ENCODE measurements around the gene CTIF.

DNA sequence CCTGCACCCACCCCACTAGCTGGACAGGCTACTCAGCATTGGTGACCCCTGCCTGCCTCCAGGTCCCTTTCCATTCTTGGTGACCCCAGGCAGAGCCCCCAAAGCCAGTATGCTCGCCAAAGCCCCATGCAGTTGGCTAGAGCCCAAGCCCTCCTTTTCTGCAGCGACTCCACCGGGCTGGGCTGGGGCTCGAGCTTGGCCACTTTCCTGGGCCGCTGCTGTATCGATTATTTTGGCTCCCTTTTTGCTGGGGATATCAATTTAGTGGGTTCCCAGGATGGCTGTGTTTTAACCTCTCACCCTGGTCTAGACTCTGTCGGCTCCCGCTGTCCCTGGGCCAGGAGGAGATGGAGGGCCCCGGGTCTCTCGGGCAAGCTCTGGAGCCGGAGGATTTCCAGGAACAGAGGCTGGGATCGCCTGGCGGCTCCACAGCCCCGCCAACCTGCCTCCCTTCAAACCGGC, 335.9 kb downstream of the CTIF start:
- TF ChIP-seq CTCF (IDR thresholded peaks at IDR 0.05) (no peak), EZH2phosphoT487 (IDR thresholded peaks at IDR 0.05; ENCODE audit: borderline replicate concordance, low read depth) (no peak), SMC3 (IDR thresholded peaks at IDR 0.05; ENCODE audit: low read depth, low read length) (no peak), REST (IDR thresholded peaks at IDR 0.05; ENCODE audit: low read depth, low read length) (no peak)
- TF ChIP-seq, protein P1, sequence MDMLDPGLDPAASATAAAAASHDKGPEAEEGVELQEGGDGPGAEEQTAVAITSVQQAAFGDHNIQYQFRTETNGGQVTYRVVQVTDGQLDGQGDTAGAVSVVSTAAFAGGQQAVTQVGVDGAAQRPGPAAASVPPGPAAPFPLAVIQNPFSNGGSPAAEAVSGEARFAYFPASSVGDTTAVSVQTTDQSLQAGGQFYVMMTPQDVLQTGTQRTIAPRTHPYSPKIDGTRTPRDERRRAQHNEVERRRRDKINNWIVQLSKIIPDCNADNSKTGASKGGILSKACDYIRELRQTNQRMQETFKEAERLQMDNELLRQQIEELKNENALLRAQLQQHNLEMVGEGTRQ (IDR thresholded peaks at IDR 0.05; ENCODE audit: borderline replicate concordance, low read depth, low read length): no peak

Measured in SK-N-SH (cell line).